HL-60 (cell line): ENCODE data around the gene RALA.

Source experiments
- GABPA ChIP-seq: IDR thresholded peaks from 2 replicates; pipeline ENCODE4 v1.6.1; 2012; ENCODE audit warnings: low read depth
- TF ChIP-seq, protein P1 (sequence below): IDR thresholded peaks from one replicate; pipeline ENCODE4 v1.5.1; 2011; ENCODE audit warnings: low read length, control low read depth, inconsistent platforms; ENCODE audit not compliant: insufficient read depth

DNA sequence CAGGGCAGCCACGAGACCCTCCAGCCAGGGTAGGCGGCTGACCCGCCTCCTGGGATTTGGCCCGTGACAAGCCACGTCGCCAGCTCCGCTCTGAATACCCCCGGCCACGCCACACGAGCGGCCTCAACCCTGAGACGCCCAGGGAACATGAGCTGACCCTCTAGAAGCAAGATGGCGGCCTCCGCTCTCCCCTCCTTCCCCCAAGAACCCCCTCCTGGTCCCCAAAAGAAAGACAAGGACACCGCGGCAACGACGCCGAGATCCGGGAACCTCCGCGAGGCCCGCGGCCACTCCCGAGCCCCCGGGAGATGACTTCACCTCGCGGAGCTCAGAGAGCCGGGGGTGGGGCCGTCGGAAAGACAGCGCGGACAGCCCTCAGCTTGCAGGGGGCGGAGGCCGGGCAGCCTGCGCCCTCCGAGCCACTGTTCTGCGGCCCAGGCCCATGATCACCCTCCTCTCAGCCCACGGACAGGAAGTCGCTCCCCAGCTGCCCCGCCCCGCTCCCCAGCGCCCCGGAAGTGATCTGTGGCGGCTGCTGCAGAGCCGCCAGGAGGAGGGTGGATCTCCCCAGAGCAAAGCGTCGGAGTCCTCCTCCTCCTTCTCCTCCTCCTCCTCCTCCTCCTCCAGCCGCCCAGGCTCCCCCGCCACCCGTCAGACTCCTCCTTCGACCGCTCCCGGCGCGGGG, at the start of gene RALA:
- TF ChIP-seq, protein P1, sequence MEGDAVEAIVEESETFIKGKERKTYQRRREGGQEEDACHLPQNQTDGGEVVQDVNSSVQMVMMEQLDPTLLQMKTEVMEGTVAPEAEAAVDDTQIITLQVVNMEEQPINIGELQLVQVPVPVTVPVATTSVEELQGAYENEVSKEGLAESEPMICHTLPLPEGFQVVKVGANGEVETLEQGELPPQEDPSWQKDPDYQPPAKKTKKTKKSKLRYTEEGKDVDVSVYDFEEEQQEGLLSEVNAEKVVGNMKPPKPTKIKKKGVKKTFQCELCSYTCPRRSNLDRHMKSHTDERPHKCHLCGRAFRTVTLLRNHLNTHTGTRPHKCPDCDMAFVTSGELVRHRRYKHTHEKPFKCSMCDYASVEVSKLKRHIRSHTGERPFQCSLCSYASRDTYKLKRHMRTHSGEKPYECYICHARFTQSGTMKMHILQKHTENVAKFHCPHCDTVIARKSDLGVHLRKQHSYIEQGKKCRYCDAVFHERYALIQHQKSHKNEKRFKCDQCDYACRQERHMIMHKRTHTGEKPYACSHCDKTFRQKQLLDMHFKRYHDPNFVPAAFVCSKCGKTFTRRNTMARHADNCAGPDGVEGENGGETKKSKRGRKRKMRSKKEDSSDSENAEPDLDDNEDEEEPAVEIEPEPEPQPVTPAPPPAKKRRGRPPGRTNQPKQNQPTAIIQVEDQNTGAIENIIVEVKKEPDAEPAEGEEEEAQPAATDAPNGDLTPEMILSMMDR = no peak
- TF ChIP-seq GABPA = peak; percentile 92
